Esophagus squamous epithelium (tissue), 5 donors: ENCODE results near the gene CLCNKB. TPM values are rescaled to one million over a fixed set of nuclear protein-coding genes. Genes with fewer than 3 reads are reported as not detected.
"Not testable (repeated sequence)": the region's sequence is repeated elsewhere in the genome, so short reads cannot be mapped to it uniquely, and the experiment has no call there.

Experiments
- DNase-seq: peaks from one replicate; lab custom pipeline; 2025; lab: John Stamatoyannopoulos, UW
- H3K27ac ChIP-seq, 4 donors: fragments of 200-600 bp; sonication (generic); one replicate each; pipeline ENCODE4 v1.5.1; 2016 to 2019; ENCODE audit warnings: mild to moderate bottlenecking in 1 of 4
- H3K27me3 ChIP-seq, 4 donors: fragments of 200-600 bp; sonication (generic); 1 replicate in 3 of 4; 2 replicates in 1 of 4; pipeline versions ENCODE4 v1.5.1 to v1.6.0; 2017 to 2021; ENCODE audit warnings: antibody characterized with exemption in 1 of 4
- H3K36me3 ChIP-seq, 3 donors: fragments of 200-600 bp; sonication (generic); one replicate each; pipeline ENCODE4 v1.5.1; 2016 to 2019
- H3K4me1 ChIP-seq, 3 donors: fragments of 200-600 bp; sonication (generic); one replicate each; pipeline ENCODE4 v1.5.1; 2017 to 2019
- H3K4me3 ChIP-seq, 4 donors: fragments of 200-600 bp; sonication (generic); 1 replicate in 3 of 4; 2 replicates in 1 of 4; pipeline ENCODE4 v1.5.1; 2016 to 2019; ENCODE audit warnings: mild to moderate bottlenecking in 2 of 4, moderate library complexity in 1 of 4
- H3K9me3 ChIP-seq, 3 donors: fragments of 200-600 bp; sonication (generic); one replicate each; pipeline ENCODE4 v1.5.1; 2016 to 2019
- POLR2A ChIP-seq, 4 donors: fragments of 450-650 bp; IDR thresholded peaks; one replicate each; pipeline ENCODE4 v1.6.1; 2017; ENCODE audit warnings: antibody characterized with exemption in 4 of 4, mild to moderate bottlenecking in 4 of 4, moderate library complexity in 3 of 4
- WGBS, 2 donors: methylation state at CpG; one replicate each; pipeline ENCODE4 v1.1.5; 2018; 5-methylcytosine and 5-hydroxymethylcytosine counted together
- intact Hi-C: fragments of 100-400 bp; cut with DNase I; formaldehyde crosslinking; loops from one replicate; pipeline ENCODE4 v1.15.0; 2022
- total RNA-seq, 4 donors: library from RNA; depleted of rRNA; stranded (reverse); fragments of >200 nt; gene quantifications; one replicate each; pipeline ENCODE4 v1.1.0, GENCODE V29; 2016
- TF ChIP-seq, protein P1 (sequence below), 6 experiments: fragments of 450-650 bp in 4 of 6; fragments of 200-600 bp in 2 of 6; sonication (generic) in 2 of 6; IDR thresholded peaks; one replicate each; pipeline ENCODE4 v1.5.1; 2016 to 2019; ENCODE audit warnings: antibody characterized with exemption in 6 of 6, mild to moderate bottlenecking in 4 of 6, moderate library complexity in 4 of 6
- donor health status: DM: yes; HTN: yes; CAD: no.

The CLCNKB gene
- total RNA-seq, 4 donors from 2014 or later: not detected

DNA sequence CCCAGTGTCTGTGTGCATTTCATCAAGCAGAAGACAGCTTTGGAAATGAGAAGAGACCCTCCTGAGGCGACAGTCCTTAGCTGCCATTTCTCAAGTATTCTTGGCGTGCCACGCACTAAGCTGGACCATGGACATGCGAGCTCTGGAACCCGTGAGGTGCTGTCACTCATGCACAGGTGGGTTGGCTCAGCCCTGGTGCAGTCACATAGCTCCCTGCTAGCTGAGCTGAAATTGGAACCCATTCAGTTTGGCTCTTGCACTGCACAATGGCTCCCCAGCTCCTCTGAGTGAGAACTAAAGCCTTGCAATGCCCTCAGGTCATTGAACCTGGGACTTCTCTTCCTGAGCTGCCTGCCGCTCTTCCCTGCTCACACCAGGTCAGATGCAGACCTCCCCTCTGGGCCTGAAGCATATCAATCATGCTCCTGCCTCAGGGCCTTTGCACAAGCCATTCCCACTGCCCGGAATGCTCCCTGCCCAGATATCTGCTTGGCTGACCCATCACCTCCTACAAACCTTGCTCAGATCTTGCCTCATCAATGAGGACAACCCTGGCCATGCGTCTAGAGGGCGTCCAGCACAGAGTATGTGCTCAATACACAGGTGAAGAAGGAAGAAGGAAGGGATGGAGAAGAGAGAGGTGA, 45.8 kb upstream of the CLCNKB start:
- DNase-seq: no peak
- 88 to 91% methylated on average over 3 to 7 of the region's 9 CpGs for WGBS, 2 donors
- Histone ChIP-seq H3K36me3 (no peaks in the 10 kb centered on the region), H3K27ac (no peak overlapping the region), H3K27me3 (no peaks in the 10 kb centered on the region), H3K9me3 (no peaks in the 10 kb centered on the region), H3K4me3 (no peak overlapping the region), H3K4me1 (no peaks in the 10 kb centered on the region)
- intact Hi-C loops: loop anchor here (10.0 kb wide), 1 partner anchor 183 kb away; no protein-coding TSS in a partner anchor
- TF ChIP-seq POLR2A (IDR thresholded peaks at IDR 0.05): no peak
- TF ChIP-seq, protein P1, sequence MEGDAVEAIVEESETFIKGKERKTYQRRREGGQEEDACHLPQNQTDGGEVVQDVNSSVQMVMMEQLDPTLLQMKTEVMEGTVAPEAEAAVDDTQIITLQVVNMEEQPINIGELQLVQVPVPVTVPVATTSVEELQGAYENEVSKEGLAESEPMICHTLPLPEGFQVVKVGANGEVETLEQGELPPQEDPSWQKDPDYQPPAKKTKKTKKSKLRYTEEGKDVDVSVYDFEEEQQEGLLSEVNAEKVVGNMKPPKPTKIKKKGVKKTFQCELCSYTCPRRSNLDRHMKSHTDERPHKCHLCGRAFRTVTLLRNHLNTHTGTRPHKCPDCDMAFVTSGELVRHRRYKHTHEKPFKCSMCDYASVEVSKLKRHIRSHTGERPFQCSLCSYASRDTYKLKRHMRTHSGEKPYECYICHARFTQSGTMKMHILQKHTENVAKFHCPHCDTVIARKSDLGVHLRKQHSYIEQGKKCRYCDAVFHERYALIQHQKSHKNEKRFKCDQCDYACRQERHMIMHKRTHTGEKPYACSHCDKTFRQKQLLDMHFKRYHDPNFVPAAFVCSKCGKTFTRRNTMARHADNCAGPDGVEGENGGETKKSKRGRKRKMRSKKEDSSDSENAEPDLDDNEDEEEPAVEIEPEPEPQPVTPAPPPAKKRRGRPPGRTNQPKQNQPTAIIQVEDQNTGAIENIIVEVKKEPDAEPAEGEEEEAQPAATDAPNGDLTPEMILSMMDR (IDR thresholded peaks at IDR 0.05): no peak

DNA sequence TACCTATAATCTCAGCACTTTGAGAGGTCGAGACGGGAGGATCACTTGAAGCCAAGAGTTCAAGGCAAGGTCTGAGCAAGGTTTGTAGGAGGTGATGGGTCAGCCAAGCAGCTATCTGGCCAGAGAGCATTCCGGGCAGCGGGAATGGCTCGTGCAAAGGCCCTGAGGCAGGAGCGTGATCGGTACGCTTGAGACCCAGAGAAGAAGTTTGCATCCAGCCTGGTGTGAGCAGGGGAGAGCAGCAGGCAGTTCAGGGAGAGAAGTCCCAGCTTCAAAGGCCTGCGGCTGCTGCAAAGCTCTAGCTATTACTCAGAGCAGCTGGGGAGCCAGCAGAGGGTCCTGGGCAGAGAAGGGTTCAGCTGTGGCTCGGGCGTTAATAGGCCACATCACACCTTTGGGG, 44.7 kb upstream of the CLCNKB start:
- Histone ChIP-seq H3K36me3 (no peaks in the 10 kb centered on the region), H3K27me3 (no peaks in the 10 kb centered on the region), H3K4me1 (no peaks in the 10 kb centered on the region), H3K9me3 (no peaks in the 10 kb centered on the region), H3K27ac (no peak overlapping the region), H3K4me3 (no peak overlapping the region)
- no peak for DNase-seq
- intact Hi-C loops: loop anchor here (10.0 kb wide), 1 partner anchor 184 kb away; no protein-coding TSS in a partner anchor
- TF ChIP-seq, protein P1 (IDR thresholded peaks at IDR 0.05): no peak
- WGBS, 2 donors: 85 to 93% methylated on average over 10 of the region's 11 CpGs

DNA sequence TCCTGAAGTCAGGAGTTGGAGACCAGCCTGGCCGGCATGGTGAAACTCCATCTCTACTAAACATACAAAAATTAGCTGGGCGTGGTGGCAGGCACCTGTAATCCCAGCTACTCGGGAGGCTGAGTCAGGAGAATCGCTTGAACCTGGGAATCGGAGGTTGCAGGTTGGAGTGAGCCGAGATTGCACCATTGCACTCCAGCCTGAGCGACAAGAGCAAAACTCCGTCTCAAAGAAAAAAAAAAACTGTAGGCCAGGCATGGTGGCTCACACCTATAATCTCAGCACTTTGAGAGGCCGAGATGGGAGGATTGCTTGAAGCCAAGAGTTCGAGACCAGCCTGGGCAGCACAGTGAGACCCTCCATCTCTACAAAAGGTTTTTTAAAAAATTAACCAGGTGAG, 42.3 kb upstream of the CLCNKB start:
- WGBS, 2 donors: 74 to 94% methylated on average over 4 to 10 of the region's 10 CpGs
- H3K27ac ChIP-seq: not testable (repeated sequence)
- intact Hi-C loops: loop anchor here (10.0 kb wide), 1 partner anchor 54 kb away; no protein-coding TSS in a partner anchor

DNA sequence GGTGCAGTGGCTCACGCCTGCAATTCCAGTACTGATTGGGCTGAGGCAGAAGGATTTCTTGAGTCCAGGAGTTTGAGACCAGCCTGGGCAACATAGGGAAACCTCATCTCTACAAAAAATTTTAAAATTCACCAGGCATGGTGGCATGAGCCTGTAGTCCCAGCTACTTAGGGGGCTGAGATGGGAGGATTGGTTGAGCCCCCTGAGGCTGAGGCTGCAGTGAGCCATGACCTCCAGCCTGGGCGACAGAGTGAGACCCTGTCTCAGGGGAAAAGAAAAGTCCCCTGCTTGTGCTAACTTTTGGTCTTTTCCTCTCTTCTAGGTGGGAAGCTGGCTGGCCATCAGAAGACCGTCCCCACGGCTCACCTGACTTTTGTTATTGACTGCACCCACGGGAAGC, 38.0 kb upstream of the CLCNKB start:
- H3K4me1 ChIP-seq: peaks cover 0 to 19% (median 4%) of the 10 kb centered on the region in 3 donors
- no peak for DNase-seq
- intact Hi-C loops: loop anchor here (10.0 kb wide), 1 partner anchor 49 kb away; no protein-coding TSS in a partner anchor
- no peak overlapping the region for H3K4me3 ChIP-seq
- H3K9me3 ChIP-seq: no peaks in the 10 kb centered on the region
- no peaks in the 10 kb centered on the region for H3K27me3 ChIP-seq
- H3K27ac ChIP-seq: no peak overlapping the region
- TF ChIP-seq, protein P1 (IDR thresholded peaks at IDR 0.05): no peak
- no peak for TF ChIP-seq POLR2A (IDR thresholded peaks at IDR 0.05)
- 73 to 96% methylated on average over 4 to 5 of the region's 5 CpGs for WGBS, 2 donors
- H3K36me3 ChIP-seq: no peaks in the 10 kb centered on the region

More for the DNA sequence above, 42.3 kb upstream of the CLCNKB start:
- H3K9me3 ChIP-seq, H3K36me3 ChIP-seq, H3K4me1 ChIP-seq, H3K27me3 ChIP-seq, H3K4me3 ChIP-seq, DNase-seq: not testable (repeated sequence)

DNA sequence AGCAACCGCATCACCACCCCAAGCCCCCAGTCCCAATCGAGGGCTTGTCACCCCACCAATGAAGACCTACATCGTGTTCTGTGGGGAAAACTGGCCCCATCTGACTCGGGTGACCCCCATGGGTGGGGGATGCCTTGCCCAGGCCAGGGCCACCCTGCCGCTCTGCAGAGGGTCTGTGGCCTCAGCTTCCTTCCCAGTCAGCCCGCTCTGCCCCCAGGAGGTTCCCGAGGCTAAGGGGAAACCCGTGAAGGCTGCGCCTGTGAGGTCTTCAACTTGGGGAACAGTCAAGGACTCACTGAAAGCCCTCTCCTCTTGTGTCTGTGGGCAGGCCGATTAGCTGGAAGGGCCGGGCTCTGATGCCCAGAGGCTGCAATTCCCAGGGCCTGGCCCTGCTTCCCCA, 37.6 kb upstream of the CLCNKB start:
- peaks cover 0 to 19% (median 4%) of the 10 kb centered on the region in 3 donors for H3K4me1 ChIP-seq
- H3K4me3 ChIP-seq: no peak overlapping the region
- intact Hi-C loops: loop anchor here (10.0 kb wide), 1 partner anchor 49 kb away; no protein-coding TSS in a partner anchor
- no peak overlapping the region for H3K27ac ChIP-seq
- H3K27me3 ChIP-seq: no peaks in the 10 kb centered on the region
- H3K9me3 ChIP-seq: no peaks in the 10 kb centered on the region
- TF ChIP-seq POLR2A (IDR thresholded peaks at IDR 0.05): no peak
- TF ChIP-seq, protein P1 (IDR thresholded peaks at IDR 0.05): no peak
- 67 to 83% methylated on average over 3 of the region's 11 CpGs for WGBS, 2 donors
- H3K36me3 ChIP-seq: no peaks in the 10 kb centered on the region
- DNase-seq: no peak
